ENCODE results near the gene PNPLA8.

Gene PNPLA8

DNA sequence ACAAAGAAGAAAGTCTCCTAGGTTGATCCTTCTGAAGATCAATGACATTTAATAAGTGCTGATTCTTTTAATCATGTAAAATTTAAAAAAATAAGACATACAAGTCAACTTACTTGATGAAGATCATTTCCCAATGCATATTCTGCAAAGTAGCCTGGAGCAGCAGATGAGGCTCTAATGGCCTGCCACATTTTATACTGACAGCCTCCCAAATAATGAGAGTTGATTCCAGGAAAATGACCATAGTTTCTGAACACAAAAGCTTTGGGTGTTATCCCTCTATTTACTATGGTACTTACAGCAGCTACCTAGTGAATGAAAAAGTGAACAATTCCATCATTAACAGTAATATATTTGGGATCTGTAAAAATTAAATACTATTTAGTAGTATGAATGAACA lies 38.3 kb downstream of the PNPLA8 start:
- no peak overlapping the region for H4K8ac ChIP-seq (ENCODE audit: low read length)
- no peak overlapping the region for H2BK12ac ChIP-seq (ENCODE audit: low read length in 2 of 2)
- DNase-seq, result no peak

DNA sequence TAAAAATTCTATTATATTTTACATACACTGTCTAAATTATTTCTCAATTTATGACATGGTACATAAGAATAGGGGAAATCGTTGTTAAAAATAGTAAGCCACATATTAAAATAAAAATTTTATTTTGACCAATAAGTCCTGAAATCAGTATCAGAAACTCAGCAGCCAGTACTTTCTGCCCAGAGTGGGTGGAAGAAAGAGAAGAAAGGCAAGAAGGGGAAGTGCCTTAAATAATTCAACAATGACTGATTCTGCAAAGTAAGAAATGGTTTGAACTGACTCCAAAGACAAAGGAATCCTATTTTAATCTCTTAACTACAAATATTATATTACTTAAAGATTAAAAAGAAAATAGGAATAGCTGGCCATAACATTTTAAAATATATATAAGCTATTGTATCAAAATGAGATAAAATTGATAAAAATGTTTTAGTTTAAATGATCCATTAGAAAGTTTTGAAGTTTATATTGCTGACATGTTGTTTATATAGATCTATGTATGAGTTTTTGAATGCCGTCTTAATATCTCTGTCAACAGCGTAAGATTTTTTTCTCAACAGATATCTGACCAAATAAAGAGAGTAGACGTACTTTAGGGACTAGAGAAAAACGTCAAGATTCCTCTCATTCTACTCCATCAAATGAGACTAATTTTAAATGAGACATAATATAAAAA lies 39.5 kb downstream of the PNPLA8 start:
- Histone ChIP-seq H3K14ac (ENCODE audit: low read length in 2 of 2) (no peak overlapping the region), H3K9me3 (ENCODE audit: control insufficient read depth, low read length) (no peaks in the 10 kb centered on the region), H3K79me1 (replicated peaks; ENCODE audit: low read length, poor library complexity, severe bottlenecking) (no peaks in the 10 kb centered on the region), H4K8ac (ENCODE audit: low read length) (no peak overlapping the region), H2BK12ac (ENCODE audit: low read length in 2 of 2) (no peak overlapping the region), H3K18ac (ENCODE audit: low read depth in 1 of 2, low read length in 2 of 2) (no peak overlapping the region), H3K36me3 (ENCODE audit: control insufficient read depth in 1 of 2, insufficient read depth in 2 of 2, low read depth in 1 of 2, low read length in 2 of 2) (peaks cover 3 to 56% of the 10 kb centered on the region in 2 experiments), H3K4ac (ENCODE audit: low read depth in 1 of 2, low read length in 2 of 2) (no peak overlapping the region), H2BK5ac (ENCODE audit: low read depth, low read length, poor library complexity, severe bottlenecking) (no peak overlapping the region), H3K4me1 (ENCODE audit: control insufficient read depth, insufficient read depth, low read depth, low read length) (no peaks in the 10 kb centered on the region), H3K4me3 (ENCODE audit: insufficient read depth in 1 of 2, low read depth in 1 of 2, low read length in 2 of 2) (no peak overlapping the region), H3K23ac (ENCODE audit: low read length in 2 of 2) (no peak overlapping the region), H2BK15ac (ENCODE audit: low read depth, poor library complexity, severe bottlenecking) (no peak overlapping the region), H3K4me2 (ENCODE audit: low read length, poor library complexity, severe bottlenecking) (no peak overlapping the region), H3K27ac (ENCODE audit: low read length, poor library complexity, severe bottlenecking) (no peak overlapping the region), H4K91ac (ENCODE audit: low read length) (no peak overlapping the region), H2BK120ac (ENCODE audit: low read depth, low read length) (no peak overlapping the region), H3K27me3 (ENCODE audit: control insufficient read depth in 1 of 2, insufficient read depth in 1 of 2, low read length in 2 of 2) (no peaks in the 10 kb centered on the region), H2AK5ac (ENCODE audit: low read length, severe bottlenecking) (no peak overlapping the region), H2AFZ (ENCODE audit: low read depth, low read length) (no peak overlapping the region), H3K9ac (ENCODE audit: low read length) (no peak overlapping the region)
- WGBS, result 100% methylated on average over 1 of the region's 5 CpGs
- no peak for DNase-seq

More for the DNA sequence above, 38.3 kb downstream of the PNPLA8 start:
- Histone ChIP-seq H4K91ac (ENCODE audit: low read length) (no peak overlapping the region), H2AFZ (ENCODE audit: low read depth, low read length) (no peak overlapping the region), H2BK15ac (ENCODE audit: low read depth, poor library complexity, severe bottlenecking) (no peak overlapping the region), H3K4me1 (ENCODE audit: control insufficient read depth, insufficient read depth, low read depth, low read length) (no peaks in the 10 kb centered on the region), H3K4ac (ENCODE audit: low read depth in 1 of 2, low read length in 2 of 2) (no peak overlapping the region), H2BK5ac (ENCODE audit: low read depth, low read length, poor library complexity, severe bottlenecking) (no peak overlapping the region), H3K9me3 (ENCODE audit: control insufficient read depth, low read length) (no peaks in the 10 kb centered on the region), H3K4me2 (ENCODE audit: low read length, poor library complexity, severe bottlenecking) (no peak overlapping the region), H3K18ac (ENCODE audit: low read depth in 1 of 2, low read length in 2 of 2) (no peak overlapping the region), H2BK120ac (ENCODE audit: low read depth, low read length) (no peak overlapping the region), H2AK5ac (ENCODE audit: low read length, severe bottlenecking) (no peak overlapping the region), H3K27me3 (ENCODE audit: control insufficient read depth in 1 of 2, insufficient read depth in 1 of 2, low read length in 2 of 2) (no peaks in the 10 kb centered on the region), H3K36me3 (ENCODE audit: control insufficient read depth in 1 of 2, insufficient read depth in 2 of 2, low read depth in 1 of 2, low read length in 2 of 2) (peaks cover 3 to 58% of the 10 kb centered on the region in 2 experiments), H3K79me1 (replicated peaks; ENCODE audit: low read length, poor library complexity, severe bottlenecking) (peaks cover 1% of the 10 kb centered on the region), H3K9ac (ENCODE audit: low read length) (no peak overlapping the region), H3K27ac (ENCODE audit: low read length, poor library complexity, severe bottlenecking) (no peak overlapping the region), H3K14ac (ENCODE audit: low read length in 2 of 2) (no peak overlapping the region), H3K4me3 (ENCODE audit: insufficient read depth in 1 of 2, low read depth in 1 of 2, low read length in 2 of 2) (no peak overlapping the region), H3K23ac (ENCODE audit: low read length in 2 of 2) (no peak overlapping the region)

DNA sequence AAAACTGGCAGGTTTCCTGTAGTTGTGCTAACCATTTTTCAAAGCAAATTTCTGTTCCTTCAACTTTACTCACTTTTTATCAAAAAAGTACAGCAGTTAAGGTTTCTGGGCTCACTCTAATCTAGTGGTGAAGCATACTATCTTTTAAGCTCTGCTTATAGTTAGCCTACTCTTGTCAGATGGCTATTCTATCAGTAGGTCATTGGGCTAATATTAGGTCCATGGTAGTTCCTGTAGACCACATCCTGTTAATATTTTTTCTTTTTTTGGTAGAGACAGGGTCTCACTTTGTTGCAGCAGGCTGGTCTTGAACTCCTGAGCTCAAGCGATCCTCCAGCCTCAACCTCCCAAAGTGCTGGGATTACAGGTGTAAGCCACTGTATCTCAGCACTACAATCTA lies 41.8 kb downstream of the PNPLA8 start:
- H2BK15ac ChIP-seq (ENCODE audit: low read depth, poor library complexity, severe bottlenecking), result no peak overlapping the region

DNA sequence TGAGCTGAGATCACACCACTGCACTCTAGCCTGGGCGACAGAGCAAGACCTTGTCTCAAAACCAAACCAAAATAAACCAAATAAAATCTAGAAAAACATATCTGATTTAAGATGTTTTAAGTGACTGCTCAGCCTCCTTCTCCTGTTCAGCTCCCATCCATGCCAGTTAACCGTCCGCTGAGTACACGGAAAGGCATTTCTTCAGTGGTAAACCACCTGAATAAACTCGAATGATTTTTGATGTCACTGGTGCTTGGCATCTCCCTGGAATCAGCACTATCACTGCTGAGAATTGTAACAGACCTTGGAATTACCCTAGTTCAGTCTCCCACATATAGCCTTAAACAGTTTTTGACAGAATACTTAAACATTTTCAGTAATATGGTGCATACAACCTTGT lies 45.6 kb downstream of the PNPLA8 start:
- WGBS, result over 99% methylated on average over 4 of the region's 5 CpGs
- H3K27ac ChIP-seq (ENCODE audit: low read length, poor library complexity, severe bottlenecking), result no peak overlapping the region
- H3K23ac ChIP-seq (ENCODE audit: low read length in 2 of 2), result no peak overlapping the region
- no peaks in the 10 kb centered on the region for H3K4me1 ChIP-seq (ENCODE audit: control insufficient read depth, insufficient read depth, low read depth, low read length)
- no peak overlapping the region for H2BK15ac ChIP-seq (ENCODE audit: low read depth, poor library complexity, severe bottlenecking)
- peaks cover 6 to 68% of the 10 kb centered on the region in 2 experiments for H3K36me3 ChIP-seq (ENCODE audit: control insufficient read depth in 1 of 2, insufficient read depth in 2 of 2, low read depth in 1 of 2, low read length in 2 of 2)
- no peak overlapping the region for H2BK12ac ChIP-seq (ENCODE audit: low read length in 2 of 2)
- H4K91ac ChIP-seq (ENCODE audit: low read length), result no peak overlapping the region
- H3K18ac ChIP-seq (ENCODE audit: low read depth in 1 of 2, low read length in 2 of 2), result no peak overlapping the region
- no peak for DNase-seq
- no peak overlapping the region for H3K4ac ChIP-seq (ENCODE audit: low read depth in 1 of 2, low read length in 2 of 2)
- no peak overlapping the region for H3K9ac ChIP-seq (ENCODE audit: low read length)
- H3K9me3 ChIP-seq (ENCODE audit: control insufficient read depth, low read length), result no peaks in the 10 kb centered on the region
- no peak overlapping the region for H4K8ac ChIP-seq (ENCODE audit: low read length)
- no peak overlapping the region for H2AFZ ChIP-seq (ENCODE audit: low read depth, low read length)
- no peak overlapping the region for H2BK5ac ChIP-seq (ENCODE audit: low read depth, low read length, poor library complexity, severe bottlenecking)
- no peak overlapping the region for H3K14ac ChIP-seq (ENCODE audit: low read length in 2 of 2)
- H3K79me1 ChIP-seq (replicated peaks; ENCODE audit: low read length, poor library complexity, severe bottlenecking), result no peaks in the 10 kb centered on the region
- no peak overlapping the region for H2BK120ac ChIP-seq (ENCODE audit: low read depth, low read length)
- no peak overlapping the region for H2AK5ac ChIP-seq (ENCODE audit: low read length, severe bottlenecking)
- no peaks in the 10 kb centered on the region for H3K27me3 ChIP-seq (ENCODE audit: control insufficient read depth in 1 of 2, insufficient read depth in 1 of 2, low read length in 2 of 2)
- no peak overlapping the region for H3K4me2 ChIP-seq (ENCODE audit: low read length, poor library complexity, severe bottlenecking)
- H3K4me3 ChIP-seq (ENCODE audit: insufficient read depth in 1 of 2, low read depth in 1 of 2, low read length in 2 of 2), result no peak overlapping the region

More for the DNA sequence above, 41.8 kb downstream of the PNPLA8 start:
- H2AFZ ChIP-seq (ENCODE audit: low read depth, low read length), result no peak overlapping the region
- H3K27me3 ChIP-seq (ENCODE audit: control insufficient read depth in 1 of 2, insufficient read depth in 1 of 2, low read length in 2 of 2), result no peaks in the 10 kb centered on the region
- H2BK5ac ChIP-seq (ENCODE audit: low read depth, low read length, poor library complexity, severe bottlenecking), result no peak overlapping the region
- H2BK120ac ChIP-seq (ENCODE audit: low read depth, low read length), result no peak overlapping the region
- H4K91ac ChIP-seq (ENCODE audit: low read length), result no peak overlapping the region
- H3K14ac ChIP-seq (ENCODE audit: low read length in 2 of 2), result no peak overlapping the region
- no peak overlapping the region for H2AK5ac ChIP-seq (ENCODE audit: low read length, severe bottlenecking)
- H3K4ac ChIP-seq (ENCODE audit: low read depth in 1 of 2, low read length in 2 of 2), result no peak overlapping the region
- H3K18ac ChIP-seq (ENCODE audit: low read depth in 1 of 2, low read length in 2 of 2), result no peak overlapping the region
- no peaks in the 10 kb centered on the region for H3K79me1 ChIP-seq (replicated peaks; ENCODE audit: low read length, poor library complexity, severe bottlenecking)
- peaks cover 3 to 58% of the 10 kb centered on the region in 2 experiments for H3K36me3 ChIP-seq (ENCODE audit: control insufficient read depth in 1 of 2, insufficient read depth in 2 of 2, low read depth in 1 of 2, low read length in 2 of 2)
- no peaks in the 10 kb centered on the region for H3K4me1 ChIP-seq (ENCODE audit: control insufficient read depth, insufficient read depth, low read depth, low read length)
- no peak overlapping the region for H3K23ac ChIP-seq (ENCODE audit: low read length in 2 of 2)
- no peak overlapping the region for H3K4me3 ChIP-seq (ENCODE audit: insufficient read depth in 1 of 2, low read depth in 1 of 2, low read length in 2 of 2)
- no peak overlapping the region for H3K27ac ChIP-seq (ENCODE audit: low read length, poor library complexity, severe bottlenecking)
- no peak overlapping the region for H2BK12ac ChIP-seq (ENCODE audit: low read length in 2 of 2)
- WGBS, result 100% methylated on average over 1 of the region's 1 CpG
- H3K4me2 ChIP-seq (ENCODE audit: low read length, poor library complexity, severe bottlenecking), result no peak overlapping the region
- H3K9me3 ChIP-seq (ENCODE audit: control insufficient read depth, low read length), result no peaks in the 10 kb centered on the region
- no peak for DNase-seq
- H4K8ac ChIP-seq (ENCODE audit: low read length), result no peak overlapping the region
- no peak overlapping the region for H3K9ac ChIP-seq (ENCODE audit: low read length)
